ENCODE results near the gene ABCD4.
"Not testable (repeated sequence)": the region's sequence is repeated elsewhere in the genome, so short reads cannot be mapped to it uniquely, and the experiment has no call there.

ABCD4 gene

GRCh38 chr14:74275241-74275841 lies 27.4 kb downstream of the ABCD4 start:
- Histone ChIP-seq H3K4me1 (ENCODE audit: insufficient read depth, low read length, poor library complexity, severe bottlenecking) (peaks cover 7% of the 10 kb centered on the region), H3K27me3 (ENCODE audit: insufficient read depth, low read length, poor library complexity, severe bottlenecking) (no peaks in the 10 kb centered on the region), H4K20me1 (ENCODE audit: insufficient read depth, low read length, poor library complexity, severe bottlenecking) (no peaks in the 10 kb centered on the region), H3K4me2 (ENCODE audit: low read depth, low read length, poor library complexity, severe bottlenecking) (peak overlapping the region; percentile 38), H3F3A (ENCODE audit: low read depth) (no peaks in the 10 kb centered on the region), H2AFZ (ENCODE audit: low read length) (no peak overlapping the region), H3K79me2 (ENCODE audit: insufficient read depth, low read length) (no peaks in the 10 kb centered on the region), H3K9me2 (replicated peaks; ENCODE audit: low read depth, low read length) (no peaks in the 10 kb centered on the region), H3K36me3 (ENCODE audit: insufficient read depth, low read length) (no peaks in the 10 kb centered on the region), H3K9me3 (ENCODE audit: insufficient read depth, low read depth, low read length) (no peaks in the 10 kb centered on the region), H3K9ac (ENCODE audit: low read depth, low read length, poor library complexity, severe bottlenecking) (no peak overlapping the region), H3K4me3 (ENCODE audit: low read length, poor library complexity, severe bottlenecking) (no peak overlapping the region)
- TF ChIP-seq EZH2phosphoT487 (IDR thresholded peaks at IDR 0.05; ENCODE audit: borderline replicate concordance) (no peak), CTCF (conservative IDR thresholded peaks at IDR 0.05; ENCODE audit: low read length) (no peak)

- Histone ChIP-seq H2AFZ (ENCODE audit: low read length) (no peak overlapping the region), H3K27me3 (ENCODE audit: insufficient read depth, low read length, poor library complexity, severe bottlenecking) (no peaks in the 10 kb centered on the region), H3K9me3 (ENCODE audit: insufficient read depth, low read depth, low read length) (no peaks in the 10 kb centered on the region), H3K4me2 (ENCODE audit: low read depth, low read length, poor library complexity, severe bottlenecking) (no peak overlapping the region), H4K20me1 (ENCODE audit: insufficient read depth, low read length, poor library complexity, severe bottlenecking) (no peaks in the 10 kb centered on the region), H3K79me2 (ENCODE audit: insufficient read depth, low read length) (no peaks in the 10 kb centered on the region), H3K9me2 (replicated peaks; ENCODE audit: low read depth, low read length) (no peaks in the 10 kb centered on the region), H3F3A (ENCODE audit: low read depth) (no peaks in the 10 kb centered on the region), H3K9ac (ENCODE audit: low read depth, low read length, poor library complexity, severe bottlenecking) (no peak overlapping the region), H3K4me3 (ENCODE audit: low read length, poor library complexity, severe bottlenecking) (no peak overlapping the region), H3K36me3 (ENCODE audit: insufficient read depth, low read length) (no peaks in the 10 kb centered on the region), H3K4me1 (ENCODE audit: insufficient read depth, low read length, poor library complexity, severe bottlenecking) (peaks cover 7% of the 10 kb centered on the region)
- TF ChIP-seq CTCF (conservative IDR thresholded peaks at IDR 0.05; ENCODE audit: low read length) (no peak), EZH2phosphoT487 (IDR thresholded peaks at IDR 0.05; ENCODE audit: borderline replicate concordance) (no peak)
Measured at GRCh38 chr14:74271365-74271764, 31.4 kb downstream of the ABCD4 start.

GRCh38 chr14:74270382-74271177 lies 32.2 kb downstream of the ABCD4 start:
- not testable (repeated sequence) for H3K36me3 ChIP-seq (ENCODE audit: insufficient read depth, low read length); H3F3A ChIP-seq (ENCODE audit: low read depth); H3K9me2 ChIP-seq (replicated peaks; ENCODE audit: low read depth, low read length); H3K4me3 ChIP-seq (ENCODE audit: low read length, poor library complexity, severe bottlenecking); H3K79me2 ChIP-seq (ENCODE audit: insufficient read depth, low read length); H3K4me1 ChIP-seq (ENCODE audit: insufficient read depth, low read length, poor library complexity, severe bottlenecking); H3K4me2 ChIP-seq (ENCODE audit: low read depth, low read length, poor library complexity, severe bottlenecking); H3K27me3 ChIP-seq (ENCODE audit: insufficient read depth, low read length, poor library complexity, severe bottlenecking); H2AFZ ChIP-seq (ENCODE audit: low read length); H3K9ac ChIP-seq (ENCODE audit: low read depth, low read length, poor library complexity, severe bottlenecking); H3K9me3 ChIP-seq (ENCODE audit: insufficient read depth, low read depth, low read length); H4K20me1 ChIP-seq (ENCODE audit: insufficient read depth, low read length, poor library complexity, severe bottlenecking)
